ENCODE results near the gene INCA1. TPM values are rescaled to one million over a fixed set of nuclear protein-coding genes. Genes with fewer than 3 reads are reported as not detected.

The INCA1 gene
- total and polyA plus RNA-seq, 8 donors: 0.28 to 2.4 (median 0.41) TPM

GRCh38 chr17:4973256-4974114, 23.8 kb downstream of the INCA1 start:
- H3K36me3 ChIP-seq: peaks cover 0 to 24% (median 0%) of the 10 kb centered on the region in 3 donors

DNA sequence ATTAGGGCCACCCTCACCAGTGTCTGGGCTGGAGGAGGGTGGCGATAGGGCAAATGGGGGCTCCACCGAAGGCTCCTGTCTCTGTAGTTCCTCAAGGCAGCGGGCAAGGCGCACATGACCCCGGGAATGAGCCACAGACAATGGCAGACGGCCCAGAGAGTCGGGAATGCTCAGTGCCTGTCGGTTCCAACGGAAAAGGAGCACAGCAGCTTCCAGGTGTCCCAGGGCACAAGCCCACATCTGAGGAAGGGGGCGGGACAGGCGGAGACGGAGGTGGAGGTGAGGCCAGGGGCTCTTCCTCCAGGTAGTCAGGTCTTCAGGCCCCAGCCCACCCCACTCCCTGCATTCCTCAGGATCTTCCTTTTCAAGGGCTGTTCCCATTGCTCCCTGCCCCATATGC, 24.6 kb downstream of the INCA1 start:
- no peaks in the 10 kb centered on the region for H3K9me3 ChIP-seq
- peaks cover 0 to 20% (median 0%) of the 10 kb centered on the region in 3 donors for H3K36me3 ChIP-seq
- intact Hi-C loops (cut with DNase I): no loop called here
- ATAC-seq (no peak), FAIRE-seq (no peak), DNase-seq (no peak)
- H3K27me3 ChIP-seq: no peaks in the 10 kb centered on the region
- H3K4me1 ChIP-seq: peaks cover 0 to 11% (median 4%) of the 10 kb centered on the region in 3 donors
- WGBS, 2 donors: 86 to 92% methylated on average over 12 of the region's 12 CpGs
- H3K27ac ChIP-seq: no peak overlapping the region
- H3K4me3 ChIP-seq: no peak overlapping the region
- TF ChIP-seq, protein P1, sequence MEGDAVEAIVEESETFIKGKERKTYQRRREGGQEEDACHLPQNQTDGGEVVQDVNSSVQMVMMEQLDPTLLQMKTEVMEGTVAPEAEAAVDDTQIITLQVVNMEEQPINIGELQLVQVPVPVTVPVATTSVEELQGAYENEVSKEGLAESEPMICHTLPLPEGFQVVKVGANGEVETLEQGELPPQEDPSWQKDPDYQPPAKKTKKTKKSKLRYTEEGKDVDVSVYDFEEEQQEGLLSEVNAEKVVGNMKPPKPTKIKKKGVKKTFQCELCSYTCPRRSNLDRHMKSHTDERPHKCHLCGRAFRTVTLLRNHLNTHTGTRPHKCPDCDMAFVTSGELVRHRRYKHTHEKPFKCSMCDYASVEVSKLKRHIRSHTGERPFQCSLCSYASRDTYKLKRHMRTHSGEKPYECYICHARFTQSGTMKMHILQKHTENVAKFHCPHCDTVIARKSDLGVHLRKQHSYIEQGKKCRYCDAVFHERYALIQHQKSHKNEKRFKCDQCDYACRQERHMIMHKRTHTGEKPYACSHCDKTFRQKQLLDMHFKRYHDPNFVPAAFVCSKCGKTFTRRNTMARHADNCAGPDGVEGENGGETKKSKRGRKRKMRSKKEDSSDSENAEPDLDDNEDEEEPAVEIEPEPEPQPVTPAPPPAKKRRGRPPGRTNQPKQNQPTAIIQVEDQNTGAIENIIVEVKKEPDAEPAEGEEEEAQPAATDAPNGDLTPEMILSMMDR (IDR thresholded peaks at IDR 0.05): no peak

More at GRCh38 chr17:4973256-4974114, 23.8 kb downstream of the INCA1 start:
- DNase-seq: no peak
- intact Hi-C loops (cut with DNase I): no loop called here
- Histone ChIP-seq H3K27me3 (no peaks in the 10 kb centered on the region), H3K4me3 (no peak overlapping the region), H3K4me1 (peaks cover 0 to 9% (median 4%) of the 10 kb centered on the region in 3 donors), H3K27ac (no peak overlapping the region), H3K9me3 (no peaks in the 10 kb centered on the region)
- TF ChIP-seq, protein P1 (IDR thresholded peaks at IDR 0.05): no peak
- 85 to 88% methylated on average over 10 of the region's 10 CpGs for WGBS, 2 donors
- no peak for FAIRE-seq
- ATAC-seq: no peak

DNA sequence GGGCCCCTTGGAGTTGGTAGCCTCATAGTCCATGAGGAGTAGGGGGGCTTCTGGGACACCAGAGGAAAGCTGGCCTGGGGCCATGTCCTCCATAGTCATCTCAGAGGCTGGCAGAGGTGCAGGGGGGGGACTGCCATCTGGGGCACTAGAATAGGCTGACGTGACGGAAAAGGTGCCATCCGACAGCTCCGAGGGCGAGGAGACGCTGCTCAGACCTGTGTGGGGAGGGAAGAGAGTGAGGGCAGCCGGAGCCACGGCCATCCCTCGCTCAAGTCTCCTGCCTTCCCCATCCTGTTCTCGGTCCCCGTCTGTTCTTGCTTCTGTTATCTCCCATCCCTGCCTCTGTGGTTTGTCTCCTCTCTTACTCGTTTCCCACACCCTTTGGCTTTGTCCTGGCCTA, 25.0 kb downstream of the INCA1 start:
- no peak overlapping the region for H3K27ac ChIP-seq
- peaks cover 0 to 16% (median 0%) of the 10 kb centered on the region in 3 donors for H3K36me3 ChIP-seq

GRCh38 chr17:4971826-4972225, 25.5 kb downstream of the INCA1 start:
- TF ChIP-seq, protein P1 (IDR thresholded peaks at IDR 0.05): no peak
- intact Hi-C loops (cut with DNase I): no loop called here
- ATAC-seq: no peak
- 87 to 88% methylated on average over 6 of the region's 6 CpGs for WGBS, 2 donors
- no peak overlapping the region for H3K27ac ChIP-seq
- FAIRE-seq: no peak
- H3K4me3 ChIP-seq: no peak overlapping the region
- no peak for DNase-seq
- peaks cover 0 to 11% (median 4%) of the 10 kb centered on the region in 3 donors for H3K4me1 ChIP-seq
- no peaks in the 10 kb centered on the region for H3K9me3 ChIP-seq
- H3K27me3 ChIP-seq: no peaks in the 10 kb centered on the region
- peaks cover 0 to 11% (median 0%) of the 10 kb centered on the region in 3 donors for H3K36me3 ChIP-seq

More for the DNA sequence above, 25.0 kb downstream of the INCA1 start:
- no peaks in the 10 kb centered on the region for H3K27me3 ChIP-seq
- H3K4me3 ChIP-seq: no peak overlapping the region
- H3K4me1 ChIP-seq: peaks cover 0 to 11% (median 4%) of the 10 kb centered on the region in 3 donors
- FAIRE-seq (no peak), DNase-seq (no peak), ATAC-seq (no peak)
- H3K9me3 ChIP-seq: no peaks in the 10 kb centered on the region
- WGBS, 2 donors: 91 to 94% methylated on average over 12 of the region's 12 CpGs
- TF ChIP-seq, protein P1 (IDR thresholded peaks at IDR 0.05): no peak
- intact Hi-C loops (cut with DNase I): no loop called here

- peak overlapping the region in 1 of 4 donors; percentile 4 for H3K27ac ChIP-seq
- H3K36me3 ChIP-seq: peaks cover 0 to 9% (median 0%) of the 10 kb centered on the region in 3 donors
- H3K27me3 ChIP-seq: no peaks in the 10 kb centered on the region
- TF ChIP-seq, protein P1 (IDR thresholded peaks at IDR 0.05): no peak
- FAIRE-seq (no peak), ATAC-seq (no peak), DNase-seq (no peak)
- H3K4me1 ChIP-seq: peaks cover 0 to 19% (median 10%) of the 10 kb centered on the region in 3 donors
- no peak overlapping the region for H3K4me3 ChIP-seq
- intact Hi-C loops (cut with DNase I): no loop called here
- WGBS, 2 donors: 90 to 98% methylated on average over 8 of the region's 8 CpGs
- H3K9me3 ChIP-seq: no peaks in the 10 kb centered on the region
These were observed 27.0 kb downstream of the INCA1 start for GRCh38 chr17:4970273-4970672.

All from pancreas (tissue), 10 donors.